Ammon's horn (tissue), 1 donor: ENCODE data around the gene EFNA4.

Source experiments
- DNase-seq: peaks from one replicate; pipeline ENCODE4 v3.0.0-alpha.2; 2016; ENCODE audit warnings: low spot score

EFNA4 gene

GRCh38 chr1:155052439-155053395, 10.8 kb upstream of the EFNA4 start:
- no peak for DNase-seq

GRCh38 chr1:155053531-155054105, 9.9 kb upstream of the EFNA4 start:
- DNase-seq: no peak

GRCh38 chr1:155057104-155057503, 6.4 kb upstream of the EFNA4 start:
- no peak for DNase-seq

GRCh38 chr1:155057788-155058211, 5.7 kb upstream of the EFNA4 start:
- DNase-seq: no peak

GRCh38 chr1:155060736-155061135, 2.8 kb upstream of the EFNA4 start:
- DNase-seq: no peak

GRCh38 chr1:155061381-155062150, 2.0 kb upstream of the EFNA4 start:
- DNase-seq: peak; percentile 81

GRCh38 chr1:155062151-155062686, 1.3 kb upstream of the EFNA4 start:
- no peak for DNase-seq

GRCh38 chr1:155062702-155063411, 683 bp upstream of the EFNA4 start:
- no peak for DNase-seq

GRCh38 chr1:155064111-155064831, 731 bp downstream of the EFNA4 start:
- DNase-seq: no peak

GRCh38 chr1:155064832-155065429, 1.4 kb downstream of the EFNA4 start:
- no peak for DNase-seq

GRCh38 chr1:155066777-155067176, 3.2 kb downstream of the EFNA4 start:
- DNase-seq: no peak

GRCh38 chr1:155068599-155068998, 5.1 kb downstream of the EFNA4 start:
- DNase-seq: no peak

- no peak for DNase-seq
These were observed 6.1 kb downstream of the EFNA4 start for GRCh38 chr1:155069551-155070157.

- no peak for DNase-seq
These were observed 6.7 kb downstream of the EFNA4 start for GRCh38 chr1:155070158-155070621.

- peak; percentile 65 for DNase-seq
These were observed 7.4 kb downstream of the EFNA4 start for GRCh38 chr1:155070721-155071569.

GRCh38 chr1:155071701-155072100, 8.2 kb downstream of the EFNA4 start:
- DNase-seq: no peak

GRCh38 chr1:155072531-155073289, 9.2 kb downstream of the EFNA4 start:
- no peak for DNase-seq
